WI38 (cell line): ENCODE measurements around the gene UCN.

Source experiments
- H3K4me3 ChIP-seq: 2 replicates; pipeline ENCODE4 v1.5.1; 2011; ENCODE audit warnings: low read depth, mild to moderate bottlenecking, control low read depth, low read length
- TF ChIP-seq, protein P1 (sequence below): IDR thresholded peaks from 2 replicates; pipeline ENCODE4 v1.5.1; 2012; ENCODE audit warnings: low read depth, mild to moderate bottlenecking, control low read depth, low read length

UCN gene

GRCh38 chr2:27261926-27262298, 46.3 kb downstream of the UCN start:
- no peak overlapping the region for H3K4me3 ChIP-seq
- TF ChIP-seq, protein P1, sequence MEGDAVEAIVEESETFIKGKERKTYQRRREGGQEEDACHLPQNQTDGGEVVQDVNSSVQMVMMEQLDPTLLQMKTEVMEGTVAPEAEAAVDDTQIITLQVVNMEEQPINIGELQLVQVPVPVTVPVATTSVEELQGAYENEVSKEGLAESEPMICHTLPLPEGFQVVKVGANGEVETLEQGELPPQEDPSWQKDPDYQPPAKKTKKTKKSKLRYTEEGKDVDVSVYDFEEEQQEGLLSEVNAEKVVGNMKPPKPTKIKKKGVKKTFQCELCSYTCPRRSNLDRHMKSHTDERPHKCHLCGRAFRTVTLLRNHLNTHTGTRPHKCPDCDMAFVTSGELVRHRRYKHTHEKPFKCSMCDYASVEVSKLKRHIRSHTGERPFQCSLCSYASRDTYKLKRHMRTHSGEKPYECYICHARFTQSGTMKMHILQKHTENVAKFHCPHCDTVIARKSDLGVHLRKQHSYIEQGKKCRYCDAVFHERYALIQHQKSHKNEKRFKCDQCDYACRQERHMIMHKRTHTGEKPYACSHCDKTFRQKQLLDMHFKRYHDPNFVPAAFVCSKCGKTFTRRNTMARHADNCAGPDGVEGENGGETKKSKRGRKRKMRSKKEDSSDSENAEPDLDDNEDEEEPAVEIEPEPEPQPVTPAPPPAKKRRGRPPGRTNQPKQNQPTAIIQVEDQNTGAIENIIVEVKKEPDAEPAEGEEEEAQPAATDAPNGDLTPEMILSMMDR = no peak

GRCh38 chr2:27261241-27261925, 46.9 kb downstream of the UCN start:
- H3K4me3 ChIP-seq = no peak overlapping the region
- TF ChIP-seq, protein P1 = no peak

DNA sequence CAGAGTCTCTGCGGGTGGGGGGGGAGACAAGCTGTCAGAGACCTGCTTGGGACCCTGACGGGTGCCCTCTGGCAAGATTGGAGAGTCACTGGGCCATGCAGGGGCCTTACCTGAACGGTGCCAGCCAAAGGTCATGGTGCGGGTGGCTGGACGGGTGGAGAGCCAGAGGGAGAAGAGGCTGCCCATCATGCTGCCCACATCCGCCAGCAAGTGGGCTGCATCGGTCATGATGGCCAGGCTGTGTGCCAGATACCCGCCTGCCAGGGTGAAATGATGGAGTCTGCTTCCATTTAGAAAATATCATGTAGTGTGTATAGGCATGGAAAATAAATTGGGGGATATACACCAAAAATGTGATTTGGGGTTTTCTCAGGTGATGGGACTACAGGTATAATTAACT, 50.2 kb downstream of the UCN start:
- H3K4me3 ChIP-seq = no peak overlapping the region
- TF ChIP-seq, protein P1 = no peak
